Measurements from ENCODE around the gene LRMDA.
"Not testable (repeated sequence)": the region's sequence is repeated elsewhere in the genome, so short reads cannot be mapped to it uniquely, and the experiment has no call there.

Gene LRMDA

DNA sequence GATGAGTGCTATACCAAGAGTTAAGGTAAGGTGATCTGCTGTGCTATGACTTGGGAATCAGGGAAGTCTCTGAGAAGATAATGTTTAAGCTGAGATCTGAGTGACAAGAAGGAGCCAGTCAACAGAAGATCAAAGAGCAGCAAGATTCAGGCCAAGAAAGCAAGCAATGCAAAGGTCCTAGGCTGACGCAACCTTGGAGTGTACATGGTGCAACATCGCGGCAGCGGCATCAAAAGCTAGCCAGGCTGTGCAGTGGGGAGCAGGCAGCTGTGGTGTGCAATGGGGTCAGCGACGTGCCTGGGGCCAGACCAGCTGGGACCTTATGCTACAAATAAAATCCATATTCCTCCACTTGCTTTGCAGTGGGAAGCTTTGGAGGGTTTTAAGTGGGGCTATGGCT lies 324.1 kb downstream of the LRMDA start:
- no peak for DNase-seq

DNA sequence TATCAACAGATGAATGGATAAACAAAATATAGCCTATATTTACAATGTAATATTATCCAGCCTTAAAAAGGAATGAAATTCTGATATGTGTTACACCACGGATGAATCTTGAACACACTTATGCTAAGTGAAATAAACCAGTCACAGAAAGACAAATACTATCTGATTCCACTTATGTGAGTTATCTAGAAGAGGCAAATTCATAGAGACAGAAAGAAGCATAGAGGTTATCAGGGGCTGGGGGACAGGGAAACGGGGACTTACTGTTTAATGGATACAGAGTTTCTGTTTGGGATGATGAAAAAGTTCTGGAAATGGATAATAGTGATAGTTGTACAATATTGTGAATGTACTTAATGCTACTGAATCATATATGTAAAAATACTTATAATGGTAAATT lies 329.9 kb downstream of the LRMDA start:
- DNase-seq, result no peak

DNA sequence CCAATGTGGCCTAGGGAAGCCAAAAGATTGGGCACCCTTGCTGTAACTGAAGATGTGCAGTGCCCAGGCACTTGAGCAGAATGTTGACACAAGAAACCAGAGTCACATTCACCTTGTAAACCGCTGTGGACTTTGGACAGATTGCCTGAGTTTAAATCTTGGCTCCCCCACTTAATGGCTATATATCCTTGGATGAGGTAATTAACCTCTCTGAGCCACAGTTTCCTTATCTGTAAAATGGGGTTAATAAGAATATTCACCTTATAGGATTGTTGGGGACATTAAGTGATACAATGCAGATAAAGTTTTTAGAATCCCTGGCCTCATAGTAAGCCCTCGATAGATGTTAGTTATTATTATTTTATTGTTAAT lies 331.0 kb downstream of the LRMDA start:
- DNase-seq, result no peak

DNA sequence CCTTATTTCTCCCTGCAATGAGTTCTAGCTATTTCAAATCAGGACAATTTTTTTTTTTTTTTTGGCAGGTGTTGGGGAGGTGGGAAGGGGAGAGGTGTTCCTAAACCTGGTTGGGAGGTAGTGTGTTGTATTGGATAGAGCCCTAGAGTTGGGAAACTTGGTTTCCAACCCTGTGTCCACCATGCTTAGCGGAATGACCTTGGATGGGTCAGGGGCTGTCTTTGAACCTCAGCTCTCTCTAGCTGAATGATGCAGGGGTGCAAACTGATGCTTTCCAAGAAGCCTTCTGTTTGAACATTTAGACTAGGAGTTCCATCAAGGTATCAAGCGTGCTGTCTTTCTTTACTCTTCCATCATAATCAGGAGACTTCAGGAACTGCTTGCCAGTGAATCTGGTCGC lies 332.2 kb downstream of the LRMDA start:
- no peak for DNase-seq

DNA sequence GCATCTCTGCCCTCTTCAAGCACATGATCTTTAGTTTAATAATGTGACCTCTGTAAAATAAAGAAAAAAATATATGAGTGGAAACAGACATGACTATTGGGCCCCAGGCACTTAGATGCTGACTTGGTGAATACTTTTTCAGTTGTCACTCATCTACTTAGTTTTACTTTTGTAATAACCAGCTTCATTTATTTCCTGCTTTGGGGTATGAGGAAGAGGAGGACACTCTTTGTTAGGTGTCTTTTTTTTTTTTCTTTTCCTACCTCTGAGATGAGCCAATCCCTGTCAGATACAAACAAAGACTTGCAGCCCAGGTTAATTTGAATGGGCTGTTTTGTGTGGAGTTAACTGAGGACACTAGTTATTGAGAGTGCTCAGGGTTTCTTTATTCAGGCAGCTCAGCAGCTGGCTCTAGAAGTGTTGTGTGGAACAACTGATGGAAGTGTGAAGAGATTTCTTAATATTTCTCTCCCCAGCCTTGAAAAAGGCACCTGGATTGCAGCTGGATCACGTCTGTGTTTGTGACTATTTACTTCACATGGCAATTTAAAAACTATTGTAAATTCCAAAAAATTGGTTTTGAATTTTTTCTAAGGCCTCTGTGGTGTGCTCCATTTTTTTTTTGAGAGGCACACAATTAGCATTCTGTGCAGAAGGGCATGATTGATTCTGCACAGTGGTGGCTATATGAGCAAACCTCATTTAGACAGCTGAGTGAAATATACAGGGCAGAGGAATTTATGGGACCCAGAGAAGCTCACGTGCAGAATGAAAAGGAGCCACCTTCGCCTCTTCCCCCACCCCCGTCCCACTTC lies 333.8 kb downstream of the LRMDA start:
- no peak for DNase-seq

DNA sequence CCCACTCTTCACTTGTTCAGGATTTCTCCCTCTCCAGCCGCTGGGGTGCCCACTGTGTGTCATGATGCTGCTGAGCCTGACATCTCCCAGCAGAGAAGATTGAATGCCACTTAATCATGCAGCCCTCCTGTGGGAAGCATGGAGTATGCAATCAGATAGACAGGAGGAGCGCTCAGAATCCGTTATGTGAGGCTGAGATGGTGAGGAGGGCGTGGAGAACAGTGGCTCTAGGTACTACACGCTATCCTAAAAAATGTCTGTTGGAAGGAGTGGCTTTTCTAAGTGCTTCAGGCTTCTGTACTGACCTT lies 334.3 kb downstream of the LRMDA start:
- no peak for DNase-seq

- DNase-seq, result no peak
Measured at GRCh38 chr10:75766106-75766505, 334.7 kb downstream of the LRMDA start.

DNA sequence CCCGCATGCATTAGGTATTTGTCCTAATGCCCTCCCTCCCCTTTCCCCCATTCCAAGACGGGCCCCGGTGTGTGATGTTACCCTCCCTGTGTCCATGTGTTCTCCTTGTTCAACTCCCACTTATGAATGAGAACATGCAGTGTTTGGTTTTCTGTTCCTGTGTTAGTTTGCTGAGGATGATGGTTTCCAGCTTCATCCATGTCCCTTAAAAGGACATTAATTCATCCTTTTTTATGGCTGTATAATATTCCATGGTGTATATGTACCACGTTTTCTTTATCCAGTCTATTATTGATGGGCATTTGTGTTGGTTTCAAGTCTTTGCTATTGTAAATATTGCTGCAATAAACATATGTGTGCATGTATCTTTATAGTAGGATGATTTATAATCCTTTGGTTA lies 335.3 kb downstream of the LRMDA start:
- DNase-seq, result not testable (repeated sequence)

DNA sequence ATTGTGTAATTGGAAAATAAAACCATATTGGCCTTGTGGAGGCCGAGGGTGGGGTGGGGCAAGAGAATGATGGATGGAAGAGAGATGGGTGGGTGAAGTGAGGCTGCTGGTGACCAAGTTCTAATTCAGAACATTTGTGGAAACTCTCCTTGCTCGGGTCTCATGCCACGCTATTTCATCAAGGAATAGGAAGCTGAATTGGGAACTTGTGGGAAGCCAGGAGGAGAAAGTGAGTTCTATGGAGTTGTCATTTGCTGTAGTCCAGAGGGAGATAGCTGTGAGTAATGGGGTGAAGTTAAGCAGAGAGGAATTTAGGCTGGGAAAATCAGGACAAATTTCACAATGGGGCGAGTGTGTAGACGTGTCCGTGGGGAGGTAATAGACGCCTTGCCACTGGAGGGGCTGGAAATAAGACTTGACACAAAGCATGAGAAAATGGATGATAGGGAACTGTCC lies 339.2 kb downstream of the LRMDA start:
- no peak for DNase-seq

GRCh38 chr10:75771606-75772005 lies 340.2 kb downstream of the LRMDA start:
- no peak for DNase-seq

GRCh38 chr10:75772153-75772887 lies 340.9 kb downstream of the LRMDA start:
- DNase-seq, result no peak

DNA sequence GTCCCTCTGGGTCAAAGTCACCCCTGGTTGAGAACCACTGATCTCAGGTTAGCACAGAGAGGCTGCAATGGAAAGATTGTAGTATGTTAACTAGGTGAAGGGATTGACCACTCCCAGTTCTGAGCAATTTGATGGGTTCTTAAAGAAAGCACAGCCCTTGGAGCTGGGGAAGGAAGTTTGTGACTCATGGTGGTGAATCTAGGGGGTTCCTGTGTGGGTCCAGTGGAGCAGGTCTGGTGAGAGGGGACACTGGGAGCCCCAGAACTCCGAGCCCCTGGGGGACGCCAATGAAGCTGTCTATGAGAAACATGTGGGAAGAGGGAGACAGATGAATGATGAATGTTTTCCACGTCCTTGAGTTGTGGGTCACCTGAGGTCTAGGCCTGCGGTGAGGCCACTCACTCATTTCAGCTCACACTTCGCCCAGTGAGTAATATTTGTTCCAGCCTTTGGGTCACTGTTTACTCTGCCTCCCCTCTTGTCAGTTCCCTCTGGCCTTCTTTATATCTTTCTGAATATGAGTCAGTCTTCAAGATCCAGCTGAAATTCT lies 341.9 kb downstream of the LRMDA start:
- DNase-seq, result no peak

GRCh38 chr10:75773813-75774782 lies 342.7 kb downstream of the LRMDA start:
- no peak for DNase-seq

GRCh38 chr10:75774783-75775490 lies 343.5 kb downstream of the LRMDA start:
- no peak for DNase-seq

DNA sequence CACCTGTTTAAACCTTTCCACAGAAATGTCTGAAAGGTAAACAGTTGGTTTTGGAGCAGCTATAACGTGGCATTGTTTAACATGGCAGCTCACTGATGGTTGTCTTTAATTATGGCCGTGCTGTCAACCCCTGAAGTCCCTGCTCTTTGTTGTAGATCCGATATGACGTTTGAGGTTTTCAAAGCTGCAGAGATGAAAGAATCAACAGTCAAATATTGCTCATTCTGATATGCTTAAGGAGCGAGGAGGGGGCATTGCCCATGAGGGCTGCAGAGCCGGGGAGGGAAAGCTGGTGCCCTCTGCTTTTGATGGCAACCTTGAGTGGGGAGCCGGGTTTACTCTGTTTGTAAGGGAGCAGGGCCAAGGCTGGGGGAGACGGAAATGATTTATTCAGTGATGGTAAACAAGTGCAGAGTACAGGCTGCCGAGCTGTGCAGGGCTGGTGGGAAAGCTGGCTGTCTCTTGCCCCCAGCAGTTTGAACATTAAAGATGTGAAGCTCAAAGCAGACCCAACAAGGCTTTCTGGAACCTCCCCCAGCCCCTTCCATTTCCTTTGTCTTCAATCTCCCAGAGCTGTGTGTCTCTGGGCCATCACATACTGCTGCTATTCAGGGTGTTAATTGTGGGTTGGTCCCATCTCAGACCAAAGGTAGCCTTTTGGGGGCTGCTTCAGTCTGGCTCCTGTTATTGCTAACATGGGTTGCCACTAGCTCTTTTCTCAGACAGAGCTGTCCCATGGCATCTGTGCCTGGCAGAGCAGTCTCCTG lies 345.5 kb downstream of the LRMDA start:
- DNase-seq, result no peak

DNA sequence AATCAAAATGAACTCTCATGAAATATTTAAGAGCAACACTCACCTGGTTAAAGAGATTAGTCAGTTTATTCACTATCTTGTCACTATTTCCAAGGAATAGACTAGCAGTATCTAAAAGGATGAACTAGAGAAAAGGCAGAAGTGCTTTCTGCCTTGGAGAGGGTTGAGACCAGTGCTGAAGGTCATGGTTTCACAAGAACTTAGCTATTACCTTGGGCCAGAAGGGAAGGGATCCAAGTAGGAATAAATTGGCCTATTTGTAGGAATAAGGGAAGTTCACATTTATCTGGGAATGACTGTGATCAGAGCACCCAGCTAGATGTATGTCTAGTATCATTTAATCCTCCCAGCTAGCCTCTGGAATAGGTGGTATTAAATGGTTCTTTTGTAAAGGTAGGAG lies 347.2 kb downstream of the LRMDA start:
- DNase-seq, result no peak

GRCh38 chr10:75779276-75779675 lies 347.9 kb downstream of the LRMDA start:
- DNase-seq, result no peak

DNA sequence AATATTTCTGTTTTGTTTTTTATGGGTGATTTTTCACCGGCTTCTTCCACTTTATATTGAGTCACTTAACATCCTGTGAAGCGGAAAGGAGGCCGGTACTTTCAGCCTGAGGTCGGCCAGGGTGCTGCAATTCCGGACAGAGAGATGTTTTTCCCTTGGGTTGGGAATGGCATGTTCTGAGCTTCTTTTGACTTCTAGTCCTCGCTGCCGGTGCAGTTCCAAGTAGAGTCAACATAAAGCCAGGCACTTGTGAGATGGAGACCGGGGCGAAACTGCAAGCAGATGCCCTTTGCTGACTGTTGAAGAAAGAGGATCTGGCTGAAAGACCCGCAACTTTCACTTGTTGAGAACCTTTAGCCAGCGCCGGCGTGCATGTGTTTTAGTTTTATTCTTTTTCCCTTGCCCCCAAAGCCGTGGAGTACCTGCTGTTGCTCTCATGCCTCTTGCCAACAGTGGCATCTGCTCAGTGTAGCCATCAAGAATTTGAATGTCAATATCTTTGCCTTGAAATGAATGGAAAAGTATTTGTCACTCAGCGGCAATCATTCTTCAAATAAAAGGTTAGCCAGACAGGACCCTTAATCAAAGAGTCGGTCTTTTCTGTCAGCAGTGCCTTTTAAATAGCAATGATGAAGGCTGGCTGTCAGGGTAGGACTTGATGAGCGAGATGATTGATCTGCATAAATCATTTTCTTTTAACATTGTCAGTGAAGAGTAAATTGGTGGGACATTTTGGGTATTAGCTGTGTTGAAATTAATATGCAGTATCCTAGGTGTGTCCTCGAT lies 351.2 kb downstream of the LRMDA start:
- DNase-seq, result no peak

DNA sequence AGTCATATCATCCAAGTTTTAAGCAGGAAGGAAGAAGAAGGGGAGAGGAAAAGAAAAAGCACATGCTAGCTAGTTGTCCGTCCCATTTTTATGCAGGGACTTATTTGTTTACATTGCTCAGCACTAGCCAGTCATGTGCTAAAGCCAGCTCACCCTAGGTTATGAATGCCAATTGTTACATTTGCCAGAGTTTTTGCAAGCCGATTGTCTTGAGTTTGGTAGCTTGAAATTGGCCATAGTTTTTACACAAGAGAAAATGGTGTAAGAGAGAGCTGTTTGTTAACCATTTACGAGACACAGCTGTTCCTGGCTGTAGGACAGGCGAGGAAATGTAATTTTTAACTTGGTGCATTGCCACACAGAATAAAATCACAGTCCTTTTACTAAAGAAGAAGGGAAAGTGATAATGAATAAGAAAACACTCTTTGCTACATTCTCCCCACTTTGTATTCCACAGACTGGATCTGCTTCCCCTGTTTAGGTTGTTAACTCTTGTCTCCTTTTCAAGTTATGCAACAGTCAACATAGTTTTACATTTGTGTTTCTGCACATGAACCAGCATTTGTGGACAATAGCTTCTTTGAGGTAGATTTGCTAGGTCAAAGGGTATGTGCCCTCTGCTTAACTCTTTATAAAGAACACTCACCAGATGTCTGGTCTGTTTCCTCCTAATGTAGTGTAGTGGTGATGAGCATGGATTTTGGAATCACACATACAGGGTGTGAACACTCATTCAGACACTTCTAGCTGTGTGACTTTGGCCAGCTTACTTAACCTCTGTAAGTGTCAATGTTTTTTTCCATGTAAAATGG lies 357.2 kb downstream of the LRMDA start:
- no peak for DNase-seq

DNA sequence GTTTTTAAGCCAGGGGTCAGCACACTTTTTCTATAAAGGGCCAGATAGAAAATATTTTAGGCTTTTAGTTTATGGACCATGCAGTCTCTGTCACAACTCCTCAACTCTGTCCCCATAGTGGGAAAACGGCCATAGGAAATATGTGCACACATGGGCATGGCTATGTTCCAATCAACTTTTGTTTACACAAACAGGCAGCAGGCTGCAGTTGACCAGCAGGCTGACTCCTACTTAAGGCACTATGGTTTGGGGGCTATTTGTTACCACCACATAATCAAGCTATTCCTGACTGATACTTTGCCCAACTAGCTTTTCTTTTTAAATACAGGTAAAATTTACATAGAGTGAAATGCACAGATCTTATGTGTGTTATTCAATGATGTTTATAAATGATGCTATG lies 362.4 kb downstream of the LRMDA start:
- no peak for DNase-seq

All from activated CD8-positive, alpha-beta memory T cell treated with anti-CD3 and anti-CD28 coated beads for 24 hours (primary cell).